SK-N-SH treated with all-trans-retinoic acid at 6 μM for 48 hours (cell line): ENCODE results near the gene P2RY14.

ENCODE experiments used
- ATAC-seq: fragments of 200-7000 bp; cut with Tn5 transposase; 3 replicates; pipeline ENCODE4 v1.9.1; 2020; ENCODE audit warnings: mild to moderate bottlenecking, moderate library complexity
- BACH2 ChIP-seq: fragments of 250-450 bp; sonication (Bioruptor Pico); IDR thresholded peaks from 2 replicates; pipeline ENCODE4 v1.9.0; 2021; ENCODE audit warnings: mild to moderate bottlenecking, borderline replicate concordance
- CREB5 ChIP-seq: fragments of 250-450 bp; sonication (Bioruptor Pico); IDR thresholded peaks from 2 replicates; pipeline ENCODE4 v1.5.1; 2020; ENCODE audit warnings: low read depth, mild to moderate bottlenecking, moderate library complexity
- CSDC2 ChIP-seq: fragments of 250-450 bp; sonication (Bioruptor Pico); IDR thresholded peaks from 2 replicates; pipeline ENCODE4 v1.5.0; 2020; ENCODE audit warnings: mild to moderate bottlenecking, moderate library complexity
- CSRNP3 ChIP-seq: fragments of 250-450 bp; sonication (Bioruptor Pico); IDR thresholded peaks from 2 replicates; pipeline ENCODE4 v1.5.1; 2021; ENCODE audit warnings: mild to moderate bottlenecking, moderate library complexity
- ESRRG ChIP-seq: fragments of 250-450 bp; sonication (Bioruptor Pico); IDR thresholded peaks from 2 replicates; pipeline ENCODE4 v1.6.1; 2021; ENCODE audit warnings: mild to moderate bottlenecking
- GLIS3 ChIP-seq: fragments of 250-450 bp; sonication (Bioruptor Pico); IDR thresholded peaks from 2 replicates; pipeline ENCODE4 v1.5.0; 2020; ENCODE audit warnings: mild to moderate bottlenecking, moderate library complexity
- ISL1 ChIP-seq: fragments of 250-450 bp; sonication (Bioruptor Pico); IDR thresholded peaks from 2 replicates; pipeline ENCODE4 v2.1.2; 2022; ENCODE audit warnings: mild to moderate bottlenecking, moderate library complexity
- PATZ1 ChIP-seq: fragments of 250-450 bp; sonication (Bioruptor Pico); IDR thresholded peaks from 2 replicates; pipeline ENCODE4 v1.8.0; 2020; ENCODE audit warnings: mild to moderate bottlenecking, moderate library complexity, borderline replicate concordance
- POU6F1 ChIP-seq: fragments of 250-450 bp; sonication (Bioruptor Pico); IDR thresholded peaks from 2 replicates; pipeline ENCODE4 v1.8.0; 2021; ENCODE audit warnings: low read depth, mild to moderate bottlenecking, moderate library complexity, borderline replicate concordance
- PPARA ChIP-seq: fragments of 250-450 bp; sonication (Bioruptor Pico); IDR thresholded peaks from 2 replicates; pipeline ENCODE4 v1.5.0; 2020; ENCODE audit warnings: mild to moderate bottlenecking, borderline replicate concordance
- RARB ChIP-seq: fragments of 250-450 bp; sonication (Bioruptor Pico); IDR thresholded peaks from 2 replicates; pipeline ENCODE4 v1.8.0; 2021; ENCODE audit warnings: mild to moderate bottlenecking, moderate library complexity
- SNAI2 ChIP-seq: fragments of 250-450 bp; sonication (Bioruptor Pico); IDR thresholded peaks from 2 replicates; pipeline ENCODE4 v1.5.0; 2020; ENCODE audit warnings: mild to moderate bottlenecking, moderate library complexity
- TCF4 ChIP-seq: fragments of 250-450 bp; sonication (Bioruptor Pico); IDR thresholded peaks from 2 replicates; pipeline ENCODE4 v1.8.0; 2021; ENCODE audit warnings: mild to moderate bottlenecking, moderate library complexity, borderline replicate concordance
- TOX ChIP-seq: fragments of 250-450 bp; sonication (Bioruptor Pico); IDR thresholded peaks from 2 replicates; pipeline ENCODE4 v1.8.0; 2021; ENCODE audit warnings: mild to moderate bottlenecking, moderate library complexity, borderline replicate concordance
- TSHZ2 ChIP-seq: fragments of 250-450 bp; sonication (Bioruptor Pico); IDR thresholded peaks from 2 replicates; pipeline ENCODE4 v1.5.0; 2020; ENCODE audit warnings: mild to moderate bottlenecking, moderate library complexity
- ZC3H10 ChIP-seq: fragments of 250-450 bp; sonication (Bioruptor Pico); IDR thresholded peaks from 2 replicates; pipeline ENCODE4 v1.5.1; 2021; ENCODE audit warnings: mild to moderate bottlenecking, moderate library complexity
- ZFP3 ChIP-seq: fragments of 250-450 bp; sonication (Bioruptor Pico); IDR thresholded peaks from 2 replicates; pipeline ENCODE4 v1.5.0; 2020; ENCODE audit warnings: mild to moderate bottlenecking, moderate library complexity
- ZNF565 ChIP-seq: fragments of 450-650 bp; formaldehyde crosslinking; conservative IDR thresholded peaks from 2 replicates; pipeline ENCODE4 v1.5.0; 2020; ENCODE audit warnings: low read depth, mild to moderate bottlenecking, moderate library complexity
- ZNF70 ChIP-seq: fragments of 450-650 bp; formaldehyde crosslinking; IDR thresholded peaks from 2 replicates; pipeline ENCODE4 v1.5.0; 2020; ENCODE audit warnings: mild to moderate bottlenecking, moderate library complexity
- ZNF8 ChIP-seq: fragments of 450-650 bp; formaldehyde crosslinking; IDR thresholded peaks from 2 replicates; pipeline ENCODE4 v1.5.0; 2020; ENCODE audit warnings: mild to moderate bottlenecking, moderate library complexity

The P2RY14 gene

GRCh38 chr3:151264605-151265004, 13.7 kb downstream of the P2RY14 start (continued):
- TF ChIP-seq RARB (CRISPR knock-in tag), result no peak
- TF ChIP-seq PATZ1 (CRISPR knock-in tag), result no peak
- no peak for TF ChIP-seq POU6F1 (CRISPR knock-in tag)
- TF ChIP-seq ISL1 (CRISPR knock-in tag), result no peak

- no peak for TF ChIP-seq TCF4 (CRISPR knock-in tag)
- TF ChIP-seq ESRRG (CRISPR knock-in tag), result no peak
- TF ChIP-seq ZNF565 (CRISPR knock-in tag), result no peak
- no peak for TF ChIP-seq POU6F1 (CRISPR knock-in tag)
- no peak for TF ChIP-seq PPARA (CRISPR knock-in tag)
- no peak for TF ChIP-seq CSRNP3 (CRISPR knock-in tag)
- no peak for TF ChIP-seq ZNF8 (CRISPR knock-in tag)
- no peak for TF ChIP-seq TSHZ2 (CRISPR knock-in tag)
- no peak for TF ChIP-seq BACH2 (CRISPR knock-in tag)
- TF ChIP-seq CSDC2 (CRISPR knock-in tag), result no peak
- TF ChIP-seq, all 23 proteins: peak for 0
- ATAC-seq, result no peak
These were observed 15.3 kb downstream of the P2RY14 start for GRCh38 chr3:151262871-151263525.

GRCh38 chr3:151259664-151260063, 18.7 kb downstream of the P2RY14 start:
- TF ChIP-seq BACH2 (CRISPR knock-in tag), result no peak
- no peak for TF ChIP-seq ZNF8 (CRISPR knock-in tag)
- no peak for TF ChIP-seq GLIS3 (CRISPR knock-in tag)
- no peak for TF ChIP-seq RARB (CRISPR knock-in tag)
- TF ChIP-seq ISL1 (CRISPR knock-in tag), result no peak
- no peak for TF ChIP-seq ZNF70 (CRISPR knock-in tag)
- TF ChIP-seq CREB5 (CRISPR knock-in tag), result no peak
- TF ChIP-seq SNAI2 (CRISPR knock-in tag), result no peak
- no peak for TF ChIP-seq ZFP3
- TF ChIP-seq TOX (CRISPR knock-in tag), result no peak
- no peak for TF ChIP-seq TCF4 (CRISPR knock-in tag)
- TF ChIP-seq CSDC2 (CRISPR knock-in tag), result no peak
- TF ChIP-seq ZC3H10 (CRISPR knock-in tag), result no peak
- ATAC-seq, result no peak
